Epithelial cell of esophagus (primary cell): ENCODE data around the gene RNF138.

ENCODE experiments used
- DNase-seq: peaks from one replicate; pipeline ENCODE4 v3.0.0; 2010; ENCODE audit warnings: low read depth
- H3K4me3 ChIP-seq: 2 replicates; pipeline ENCODE4 v1.5.1; 2011; ENCODE audit warnings: mild to moderate bottlenecking, low read length, control low read depth
- TF ChIP-seq, protein P1 (sequence below): IDR thresholded peaks from 2 replicates; pipeline ENCODE4 v1.5.1; 2011; ENCODE audit warnings: low read depth, mild to moderate bottlenecking, low read length, control low read depth, inconsistent platforms; ENCODE audit not compliant: insufficient read depth; ENCODE audit errors: missing control alignments

RNF138 gene

DNA sequence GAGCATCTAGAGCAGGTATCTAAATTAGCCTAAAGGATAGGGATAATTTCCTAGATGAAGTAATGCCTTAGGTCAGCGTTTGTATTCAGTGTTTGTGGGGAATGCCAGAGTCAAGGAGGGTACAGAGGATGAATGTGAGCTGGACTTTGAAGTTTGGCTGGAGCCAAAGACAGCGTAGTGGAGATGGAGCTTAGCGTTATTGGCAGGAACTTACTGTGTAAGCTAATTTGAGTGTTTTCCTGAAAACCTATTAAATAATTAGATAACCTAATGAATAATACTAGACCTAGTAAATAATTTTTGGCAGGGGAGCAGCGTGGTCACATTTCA is 4.2 kb downstream of the RNF138 start:
- DNase-seq = no peak
- H3K4me3 ChIP-seq = no peak overlapping the region
- TF ChIP-seq, protein P1, sequence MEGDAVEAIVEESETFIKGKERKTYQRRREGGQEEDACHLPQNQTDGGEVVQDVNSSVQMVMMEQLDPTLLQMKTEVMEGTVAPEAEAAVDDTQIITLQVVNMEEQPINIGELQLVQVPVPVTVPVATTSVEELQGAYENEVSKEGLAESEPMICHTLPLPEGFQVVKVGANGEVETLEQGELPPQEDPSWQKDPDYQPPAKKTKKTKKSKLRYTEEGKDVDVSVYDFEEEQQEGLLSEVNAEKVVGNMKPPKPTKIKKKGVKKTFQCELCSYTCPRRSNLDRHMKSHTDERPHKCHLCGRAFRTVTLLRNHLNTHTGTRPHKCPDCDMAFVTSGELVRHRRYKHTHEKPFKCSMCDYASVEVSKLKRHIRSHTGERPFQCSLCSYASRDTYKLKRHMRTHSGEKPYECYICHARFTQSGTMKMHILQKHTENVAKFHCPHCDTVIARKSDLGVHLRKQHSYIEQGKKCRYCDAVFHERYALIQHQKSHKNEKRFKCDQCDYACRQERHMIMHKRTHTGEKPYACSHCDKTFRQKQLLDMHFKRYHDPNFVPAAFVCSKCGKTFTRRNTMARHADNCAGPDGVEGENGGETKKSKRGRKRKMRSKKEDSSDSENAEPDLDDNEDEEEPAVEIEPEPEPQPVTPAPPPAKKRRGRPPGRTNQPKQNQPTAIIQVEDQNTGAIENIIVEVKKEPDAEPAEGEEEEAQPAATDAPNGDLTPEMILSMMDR = no peak

DNA sequence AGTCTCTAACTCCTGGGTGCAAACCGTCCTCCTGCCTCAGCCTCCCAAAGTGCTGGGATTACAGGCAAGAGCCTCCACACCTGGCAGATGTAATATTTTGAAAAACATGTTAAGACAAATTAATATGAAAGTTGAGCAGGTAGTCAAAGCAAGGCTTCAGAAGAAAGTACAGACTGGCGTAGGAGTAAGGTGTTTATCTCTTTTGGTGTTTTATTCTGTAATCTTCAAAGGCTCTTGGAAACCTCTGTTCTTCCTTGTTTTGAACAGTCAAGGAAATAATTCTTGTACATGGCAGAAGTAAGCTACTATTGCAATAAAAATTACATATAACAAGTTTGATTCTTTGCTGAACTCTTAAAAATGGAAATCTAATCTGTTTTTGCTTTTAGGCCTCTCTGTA is 5.3 kb downstream of the RNF138 start:
- no peak overlapping the region for H3K4me3 ChIP-seq
- no peak for DNase-seq
- TF ChIP-seq, protein P1 = no peak

DNA sequence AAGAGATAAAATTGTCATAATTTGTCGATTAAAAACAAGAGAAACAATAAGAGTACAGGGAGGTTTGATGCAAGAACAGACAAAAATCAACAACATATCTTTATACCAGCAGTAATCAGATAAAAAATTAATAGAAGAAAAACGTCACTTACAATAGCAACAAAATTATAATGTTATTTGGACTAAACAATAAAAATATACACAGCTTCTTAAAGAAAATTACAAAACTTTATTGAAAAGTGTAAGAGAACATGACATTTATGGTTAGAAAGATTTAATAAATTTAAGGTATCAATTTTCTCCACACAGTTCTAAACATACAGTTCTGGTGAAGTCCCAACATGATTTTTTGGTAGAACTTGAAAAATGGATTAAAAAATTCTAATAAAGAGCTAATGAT is 12.8 kb downstream of the RNF138 start:
- no peak overlapping the region for H3K4me3 ChIP-seq
- no peak for DNase-seq
- TF ChIP-seq, protein P1 = no peak

DNA sequence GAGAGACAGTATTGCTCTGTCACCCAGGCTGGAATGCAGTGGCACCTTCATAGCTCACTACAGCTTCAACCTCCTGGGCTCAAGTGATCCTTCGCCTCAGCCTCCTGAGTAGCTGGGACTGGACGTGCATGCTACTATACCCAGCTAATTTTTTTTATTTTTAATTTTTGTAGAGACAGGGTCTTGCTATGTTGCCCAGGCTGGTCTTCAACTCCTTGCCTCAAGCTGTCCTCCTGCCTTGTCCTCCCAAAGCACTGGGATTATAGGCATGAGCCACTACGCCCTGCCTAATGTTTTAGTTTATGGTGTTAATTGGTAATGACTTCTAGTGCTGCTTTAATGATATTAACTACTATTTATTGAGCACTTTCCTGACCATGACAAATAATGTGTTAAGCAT is 18.3 kb downstream of the RNF138 start:
- no peak overlapping the region for H3K4me3 ChIP-seq
- no peak for DNase-seq
- TF ChIP-seq, protein P1 = no peak

DNA sequence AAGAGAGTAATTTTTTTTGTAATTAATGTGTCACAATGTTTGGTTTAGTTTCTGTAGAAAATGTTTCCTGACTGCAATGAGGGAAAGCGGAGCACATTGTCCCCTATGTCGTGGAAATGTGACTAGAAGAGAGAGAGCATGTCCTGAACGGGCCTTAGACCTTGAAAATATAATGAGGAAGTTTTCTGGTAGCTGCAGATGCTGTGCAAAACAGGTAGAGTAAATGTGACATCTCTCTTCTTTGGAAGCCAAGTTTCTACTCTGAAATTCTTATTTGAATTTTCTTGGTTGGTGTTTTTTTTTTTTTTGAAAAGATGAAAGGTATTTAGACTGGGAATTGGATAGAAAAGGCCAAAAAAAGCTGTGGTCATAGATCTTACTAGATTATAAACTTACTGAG is 20.0 kb downstream of the RNF138 start:
- H3K4me3 ChIP-seq = no peak overlapping the region
- TF ChIP-seq, protein P1 = no peak
- no peak for DNase-seq

DNA sequence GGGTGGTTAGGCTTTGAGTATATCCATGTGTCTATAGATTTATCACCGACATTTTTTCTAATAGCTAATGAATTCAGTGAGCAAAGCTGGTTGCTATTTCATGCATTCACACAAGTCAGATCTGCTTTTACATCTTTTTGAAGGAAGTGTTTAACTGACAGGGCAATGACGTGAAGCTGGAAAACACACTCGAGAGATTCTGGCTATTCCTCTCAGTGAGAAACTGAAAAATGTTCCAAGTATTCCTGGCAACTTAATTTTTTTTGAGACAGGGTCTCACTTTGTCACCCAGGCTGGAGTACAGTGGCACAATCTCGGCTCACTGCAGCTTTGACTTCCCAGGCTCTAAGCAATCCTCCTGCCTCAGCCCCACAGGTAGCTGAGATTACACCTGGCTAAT is 21.2 kb downstream of the RNF138 start:
- DNase-seq = no peak
- no peak overlapping the region for H3K4me3 ChIP-seq
- TF ChIP-seq, protein P1 = no peak

DNA sequence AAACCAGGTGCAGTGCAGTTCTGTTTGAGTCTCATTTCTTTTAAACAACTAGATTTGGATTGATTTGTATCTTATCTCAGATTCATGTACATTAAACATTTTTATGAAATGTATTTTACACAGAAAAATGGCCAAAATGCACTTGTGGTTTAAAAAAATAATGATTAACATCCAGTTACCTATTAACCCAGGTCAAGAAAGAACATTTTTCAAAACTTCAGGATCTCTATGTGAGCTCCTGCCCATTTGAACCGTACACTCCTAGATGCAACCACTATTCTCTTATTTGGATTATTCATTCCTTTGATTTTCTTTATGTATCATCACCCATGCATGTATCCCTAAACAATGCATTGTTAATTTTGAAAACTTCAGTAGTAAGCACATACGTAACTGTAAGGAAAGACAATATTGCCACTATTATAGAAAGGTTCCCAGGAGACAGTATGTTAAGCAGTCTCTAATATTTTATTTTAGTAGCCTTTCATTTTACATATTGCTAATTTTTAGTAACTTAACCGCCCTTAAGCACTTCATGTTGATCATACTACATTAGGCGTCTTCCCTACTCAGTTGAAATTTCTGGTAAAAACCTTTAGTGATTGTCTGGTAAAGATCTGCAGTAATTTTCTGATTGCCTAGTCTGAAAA is 22.7 kb downstream of the RNF138 start:
- TF ChIP-seq, protein P1 = no peak

More for the DNA sequence above, 22.7 kb downstream of the RNF138 start:
- DNase-seq = no peak
- no peak overlapping the region for H3K4me3 ChIP-seq
